CD14-positive monocyte (primary cell): Measurements from ENCODE around the gene PRLH. TPM values are rescaled to one million over a fixed set of nuclear protein-coding genes. Genes with fewer than 3 reads are reported as not detected.

Experiments used
- DNase-seq, 3 donors: peaks; one replicate each; pipeline ENCODE4 v3.0.0-alpha.2; 2011 to 2022
- H2AFZ ChIP-seq: 2 replicates; pipeline ENCODE4 v1.6.0; 2012; ENCODE audit warnings: mild to moderate bottlenecking, low read depth, low read length, inconsistent platforms; ENCODE audit not compliant: insufficient read depth, poor library complexity, severe bottlenecking
- H3K27ac ChIP-seq, 2 donors: 1 replicate in 1 of 2; 2 replicates in 1 of 2; pipeline ENCODE4 v1.5.1; 2012 to 2013; ENCODE audit warnings: low read length in 2 of 2, control low read depth in 1 of 2, inconsistent platforms in 1 of 2, low read depth in 1 of 2, mild to moderate bottlenecking in 1 of 2
- H3K27me3 ChIP-seq, 2 donors: one replicate each; pipeline versions ENCODE4 v1.6.0 to v1.6.1; 2011 to 2013; ENCODE audit warnings: low read length in 2 of 2; ENCODE audit not compliant: control insufficient read depth in 2 of 2, insufficient read depth in 2 of 2
- H3K36me3 ChIP-seq, 2 donors: replicated peaks in 1 of 2; 1 replicate in 1 of 2; 2 replicates in 1 of 2; pipeline versions ENCODE4 v1.5.1 to v1.6.1; 2012 to 2013; ENCODE audit warnings: low read length in 2 of 2, control low read depth in 1 of 2, inconsistent platforms in 1 of 2, mild to moderate bottlenecking in 1 of 2; ENCODE audit not compliant: insufficient read depth in 2 of 2, control insufficient read depth in 1 of 2
- H3K4me1 ChIP-seq, 2 donors: 1 replicate in 1 of 2; 2 replicates in 1 of 2; pipeline versions ENCODE4 v1.5.1 to v1.6.1; 2012 to 2013; ENCODE audit warnings: low read length in 2 of 2, control low read depth in 1 of 2, inconsistent platforms in 1 of 2, mild to moderate bottlenecking in 1 of 2, moderate library complexity in 1 of 2; ENCODE audit not compliant: insufficient read depth in 2 of 2, control insufficient read depth in 1 of 2
- H3K4me2 ChIP-seq: replicated peaks from 2 replicates; pipeline ENCODE3; 2012; ENCODE audit warnings: low read length, moderate library complexity, mild to moderate bottlenecking; ENCODE audit not compliant: poor library complexity, severe bottlenecking; ENCODE audit errors: extremely low read depth
- H3K4me3 ChIP-seq, 3 experiments: fragments of 200-600 bp in 1 of 3; sonication (generic) in 1 of 3; replicated peaks in 1 of 3; 1 replicate in 2 of 3; 2 replicates in 1 of 3; pipeline ENCODE4 v1.5.1; 2011 to 2013; ENCODE audit warnings: low read length in 3 of 3, mild to moderate bottlenecking in 3 of 3, control low read depth in 2 of 3, low read depth in 2 of 3, inconsistent platforms in 1 of 3, moderate library complexity in 1 of 3
- H3K79me2 ChIP-seq: 2 replicates; pipeline ENCODE4 v1.6.0; 2012; ENCODE audit warnings: mild to moderate bottlenecking, control low read depth, inconsistent platforms, low read length, moderate library complexity; ENCODE audit not compliant: insufficient read depth
- H3K9ac ChIP-seq: 2 replicates; pipeline ENCODE4 v1.6.0; 2017; ENCODE audit warnings: low read length, mild to moderate bottlenecking; ENCODE audit not compliant: insufficient read depth, poor library complexity, severe bottlenecking
- H3K9me3 ChIP-seq, 2 donors: replicated peaks in 1 of 2; 1 replicate in 1 of 2; 2 replicates in 1 of 2; pipeline versions ENCODE4 v1.5.1 to v1.6.1; 2012 to 2013; ENCODE audit warnings: low read length in 2 of 2, control low read depth in 1 of 2; ENCODE audit not compliant: control insufficient read depth in 1 of 2, insufficient read depth in 1 of 2
- H4K20me1 ChIP-seq: 2 replicates; pipeline ENCODE4 v1.6.0; 2012; ENCODE audit warnings: mild to moderate bottlenecking, low read length, control low read depth, moderate library complexity; ENCODE audit not compliant: insufficient read depth
- H3K27ac Mint-ChIP-seq, 7 donors: one replicate each; pipeline ENCODE4 v1.8.0; 2020; ENCODE audit warnings: mild to moderate bottlenecking in 7 of 7, mixed read lengths in 7 of 7, moderate library complexity in 6 of 7, inconsistent platforms in 2 of 7
- H3K27me3 Mint-ChIP-seq, 3 donors: one replicate each; pipeline ENCODE4 v1.8.0; 2021 to 2022; ENCODE audit warnings: low read depth in 3 of 3, mild to moderate bottlenecking in 3 of 3, mixed read lengths in 3 of 3, moderate library complexity in 3 of 3, inconsistent platforms in 1 of 3
- H3K36me3 Mint-ChIP-seq, 2 donors: one replicate each; pipeline ENCODE4 v1.8.0; 2020; ENCODE audit warnings: mixed read lengths in 2 of 2, inconsistent platforms in 1 of 2, mild to moderate bottlenecking in 1 of 2
- H3K4me1 Mint-ChIP-seq: one replicate; pipeline ENCODE4 v1.8.0; 2020; ENCODE audit warnings: mild to moderate bottlenecking, mixed read lengths
- H3K4me3 Mint-ChIP-seq, 2 donors: one replicate each; pipeline ENCODE4 v1.8.0; 2020; ENCODE audit warnings: mild to moderate bottlenecking in 2 of 2, mixed read lengths in 2 of 2, moderate library complexity in 1 of 2
- H3K9me3 Mint-ChIP-seq, 7 donors: one replicate each; pipeline ENCODE4 v1.8.0; 2020 to 2022; ENCODE audit warnings: mixed read lengths in 7 of 7, mild to moderate bottlenecking in 6 of 7, moderate library complexity in 6 of 7, inconsistent platforms in 2 of 7
- WGBS: methylation state at CpG from one replicate; pipeline ENCODE4 v1.1.5; 2013; ENCODE audit warnings: missing lambda C conversion rate; ENCODE audit not compliant: insufficient coverage; 5-methylcytosine and 5-hydroxymethylcytosine counted together
- intact Hi-C, 2 donors: fragments of 100-400 bp; cut with micrococcal nuclease; formaldehyde crosslinking; loops; one replicate each; pipeline versions ENCODE4 v1.15.0 to v1.15.1; 2023
- polyA plus RNA-seq, 3 donors: library from polyadenylated mRNA; depleted of rRNA in 1 of 3; unstranded in 2 of 3; stranded (reverse) in 1 of 3; fragments of 300-500 nt in 2 of 3; fragments of >200 nt in 1 of 3; fragmentation: Illumina TruSeq in 2 of 3; gene quantifications; 1 replicate in 2 of 3; 2 replicates in 1 of 3; pipeline ENCODE4 v1.2.3, GENCODE V29; 2012 to 2021
- TF ChIP-seq, protein P1 (sequence below): fragments of 200-600 bp; IDR thresholded peaks from one replicate; pipeline ENCODE4 v1.8.0; 2022; ENCODE audit warnings: antibody characterized with exemption, mild to moderate bottlenecking

The PRLH gene
- polyA plus RNA-seq, 3 donors, result not detected

DNA sequence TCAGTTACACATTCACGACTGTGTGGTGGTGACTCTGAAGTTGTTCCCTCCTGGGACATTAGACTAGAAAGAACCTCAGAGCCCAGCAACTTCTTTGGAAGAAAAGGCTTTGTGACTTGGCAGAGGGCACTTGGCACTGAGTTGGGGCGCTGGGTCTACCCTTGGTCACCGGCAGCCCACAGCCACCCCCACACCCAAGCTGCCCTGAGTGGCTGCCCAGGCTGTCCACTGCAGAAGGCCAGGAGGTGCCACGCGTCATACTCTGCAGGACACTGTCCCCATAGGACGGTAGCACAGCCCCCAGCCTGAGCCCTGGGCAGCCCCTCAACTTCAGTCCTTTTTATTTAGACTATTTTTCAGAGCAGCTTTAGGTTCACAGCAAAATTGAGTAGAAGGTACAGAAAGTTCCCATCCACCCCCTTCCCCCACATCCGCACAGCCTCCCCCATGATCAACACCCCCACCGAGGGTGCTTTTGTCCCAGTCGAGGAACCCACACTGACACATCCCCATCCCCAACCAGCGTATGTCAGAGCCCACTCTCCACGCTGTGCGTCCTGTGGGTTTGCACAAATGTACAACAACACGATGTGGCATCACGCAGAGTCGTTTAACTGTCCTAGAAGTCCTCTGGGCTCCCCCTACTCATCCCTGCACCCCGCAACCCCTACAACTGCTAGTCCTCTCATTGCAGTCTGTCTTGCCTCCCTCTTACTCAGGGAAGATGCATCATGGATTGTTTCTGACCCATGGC lies 1.1 kb downstream of the PRLH start:
- Histone ChIP-seq H3K79me2 (no peaks in the 10 kb centered on the region), H3K9ac (no peak overlapping the region), H3K4me3 (no peak overlapping the region), H3K4me1 (no peaks in the 10 kb centered on the region), H3K27me3 (no peaks in the 10 kb centered on the region), H4K20me1 (no peaks in the 10 kb centered on the region), H3K4me2 (no peak overlapping the region), H3K9me3 (no peaks in the 10 kb centered on the region), H3K36me3 (no peaks in the 10 kb centered on the region), H3K27ac (no peak overlapping the region), H2AFZ (no peak overlapping the region)
- Mint-ChIP-seq H3K4me1 (peaks cover 6% of the 10 kb centered on the region), H3K4me3 (no peak overlapping the region), H3K27me3 (peaks cover 3 to 6% (median 4%) of the 10 kb centered on the region in 3 donors), H3K9me3 (peaks cover 0 to 4% (median 0%) of the 10 kb centered on the region in 7 donors), H3K36me3 (no peaks in the 10 kb centered on the region), H3K27ac (no peak overlapping the region)
- intact Hi-C loops, result no loop called here
- 85% methylated on average over 13 of the region's 16 CpGs for WGBS
- TF ChIP-seq, protein P1, sequence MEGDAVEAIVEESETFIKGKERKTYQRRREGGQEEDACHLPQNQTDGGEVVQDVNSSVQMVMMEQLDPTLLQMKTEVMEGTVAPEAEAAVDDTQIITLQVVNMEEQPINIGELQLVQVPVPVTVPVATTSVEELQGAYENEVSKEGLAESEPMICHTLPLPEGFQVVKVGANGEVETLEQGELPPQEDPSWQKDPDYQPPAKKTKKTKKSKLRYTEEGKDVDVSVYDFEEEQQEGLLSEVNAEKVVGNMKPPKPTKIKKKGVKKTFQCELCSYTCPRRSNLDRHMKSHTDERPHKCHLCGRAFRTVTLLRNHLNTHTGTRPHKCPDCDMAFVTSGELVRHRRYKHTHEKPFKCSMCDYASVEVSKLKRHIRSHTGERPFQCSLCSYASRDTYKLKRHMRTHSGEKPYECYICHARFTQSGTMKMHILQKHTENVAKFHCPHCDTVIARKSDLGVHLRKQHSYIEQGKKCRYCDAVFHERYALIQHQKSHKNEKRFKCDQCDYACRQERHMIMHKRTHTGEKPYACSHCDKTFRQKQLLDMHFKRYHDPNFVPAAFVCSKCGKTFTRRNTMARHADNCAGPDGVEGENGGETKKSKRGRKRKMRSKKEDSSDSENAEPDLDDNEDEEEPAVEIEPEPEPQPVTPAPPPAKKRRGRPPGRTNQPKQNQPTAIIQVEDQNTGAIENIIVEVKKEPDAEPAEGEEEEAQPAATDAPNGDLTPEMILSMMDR, result no peak
- no peak for DNase-seq

DNA sequence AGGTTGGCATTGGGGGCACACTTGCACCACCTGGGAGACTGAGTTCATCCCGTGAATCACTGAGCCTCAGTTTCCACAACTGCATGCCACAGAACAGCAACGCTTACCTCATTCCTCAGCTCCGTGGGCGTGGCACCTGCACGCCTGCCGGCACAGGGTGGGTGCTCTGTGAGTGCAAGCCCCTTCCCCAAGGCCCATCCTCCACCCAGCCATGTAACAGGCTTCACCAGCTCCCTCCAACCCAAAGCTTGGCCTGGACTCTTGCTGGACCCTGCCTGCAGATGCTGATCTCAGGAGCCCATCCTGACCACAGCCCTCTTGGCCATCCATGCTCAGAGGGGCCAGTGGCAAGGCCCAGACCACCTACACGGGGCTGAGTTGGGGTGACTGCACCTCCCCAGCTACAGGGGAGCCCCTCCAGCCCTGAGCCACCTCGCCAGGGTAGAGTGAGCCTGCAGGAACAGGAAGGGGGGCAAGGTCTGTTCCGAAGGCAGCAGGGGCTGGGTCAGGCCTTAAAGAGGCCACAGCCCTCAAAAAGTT lies 1.8 kb downstream of the PRLH start:
- Histone ChIP-seq H3K4me2 (no peak overlapping the region), H3K27ac (no peak overlapping the region), H3K9ac (no peak overlapping the region), H4K20me1 (no peaks in the 10 kb centered on the region), H3K4me3 (no peak overlapping the region), H2AFZ (no peak overlapping the region), H3K27me3 (no peaks in the 10 kb centered on the region), H3K4me1 (no peaks in the 10 kb centered on the region), H3K9me3 (no peaks in the 10 kb centered on the region), H3K79me2 (no peaks in the 10 kb centered on the region), H3K36me3 (no peaks in the 10 kb centered on the region)
- WGBS, result 85% methylated on average over 9 of the region's 9 CpGs
- intact Hi-C loops, result no loop called here
- no peaks in the 10 kb centered on the region for H3K36me3 Mint-ChIP-seq
- TF ChIP-seq, protein P1, result no peak
- H3K9me3 Mint-ChIP-seq, result peaks cover 0 to 4% (median 0%) of the 10 kb centered on the region in 7 donors
- H3K27ac Mint-ChIP-seq, result no peak overlapping the region
- no peak for DNase-seq
- no peak overlapping the region for H3K4me3 Mint-ChIP-seq
- peaks cover 6% of the 10 kb centered on the region for H3K4me1 Mint-ChIP-seq
- H3K27me3 Mint-ChIP-seq, result peaks cover 4 to 6% (median 4%) of the 10 kb centered on the region in 3 donors
